Measurements from ENCODE around the gene RPL15.

The RPL15 gene

DNA sequence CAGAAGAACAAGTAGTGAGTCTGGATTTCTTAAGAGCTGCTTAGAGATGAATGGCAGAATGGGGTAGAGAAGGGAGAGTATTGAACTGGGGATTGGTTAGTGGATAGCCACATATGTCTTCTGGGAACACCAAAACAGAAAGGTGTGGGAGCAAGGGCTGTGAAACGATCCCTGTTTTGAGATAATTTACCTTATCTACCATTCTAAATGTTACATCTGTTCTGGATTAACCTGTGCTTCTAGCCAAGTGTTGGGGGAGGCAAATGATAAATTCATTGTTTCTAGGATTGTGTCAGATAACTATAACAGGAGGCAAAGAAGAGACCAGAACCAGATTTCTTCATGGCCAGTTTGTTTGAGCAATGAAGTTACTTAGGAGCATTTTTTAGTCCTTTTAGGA, 36.6 kb downstream of the RPL15 start:
- no peak overlapping the region for H3K4me3 ChIP-seq
- peaks cover 3% of the 10 kb centered on the region; the same call in 1 of the 2 replicates for H3K36me3 ChIP-seq
- peaks cover 95% of the 10 kb centered on the region for H4K20me1 ChIP-seq
- peaks cover 45% of the 10 kb centered on the region for H3K4me1 ChIP-seq
- H3K27ac ChIP-seq, result no peak overlapping the region
- no peak for TF ChIP-seq Cebpa-rat (IDR thresholded peaks at IDR 0.05)
- H3K4me2 ChIP-seq, result peak overlapping the region; percentile 76
- no peaks in the 10 kb centered on the region for H3K9me3 ChIP-seq
- no peak overlapping the region for H3K9ac ChIP-seq
- no peaks in the 10 kb centered on the region for H3K27me3 ChIP-seq

DNA sequence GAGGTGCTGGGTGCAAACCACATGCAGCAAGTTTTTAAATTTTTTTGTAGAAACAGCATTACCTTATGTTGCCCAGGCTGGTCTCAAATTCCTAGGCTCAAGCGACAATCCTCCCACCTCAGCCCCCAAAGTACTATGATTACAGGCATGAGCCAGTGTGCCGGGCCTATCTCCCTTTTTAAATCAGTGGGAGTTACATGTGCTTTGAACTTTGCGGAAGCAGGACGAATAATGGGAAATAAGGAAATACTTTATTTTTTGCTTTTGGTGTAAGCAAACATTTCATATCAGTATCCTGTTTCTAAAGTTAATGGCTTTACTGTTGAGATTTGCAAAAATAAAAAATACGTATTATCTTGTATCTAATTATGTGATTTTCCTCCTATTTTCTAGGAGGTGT, 37.2 kb downstream of the RPL15 start:
- Histone ChIP-seq H3K36me3 (peaks cover 3% of the 10 kb centered on the region; the same call in 1 of the 2 replicates), H3K27ac (no peak overlapping the region), H3K27me3 (no peaks in the 10 kb centered on the region), H3K4me3 (no peak overlapping the region), H4K20me1 (peaks cover 94% of the 10 kb centered on the region), H3K9me3 (no peaks in the 10 kb centered on the region), H3K4me1 (peaks cover 45% of the 10 kb centered on the region), H3K9ac (no peak overlapping the region), H3K4me2 (peak overlapping the region; percentile 76; the same call in 1 of the 2 replicates)
- no peak for TF ChIP-seq Cebpa-rat (IDR thresholded peaks at IDR 0.05)

DNA sequence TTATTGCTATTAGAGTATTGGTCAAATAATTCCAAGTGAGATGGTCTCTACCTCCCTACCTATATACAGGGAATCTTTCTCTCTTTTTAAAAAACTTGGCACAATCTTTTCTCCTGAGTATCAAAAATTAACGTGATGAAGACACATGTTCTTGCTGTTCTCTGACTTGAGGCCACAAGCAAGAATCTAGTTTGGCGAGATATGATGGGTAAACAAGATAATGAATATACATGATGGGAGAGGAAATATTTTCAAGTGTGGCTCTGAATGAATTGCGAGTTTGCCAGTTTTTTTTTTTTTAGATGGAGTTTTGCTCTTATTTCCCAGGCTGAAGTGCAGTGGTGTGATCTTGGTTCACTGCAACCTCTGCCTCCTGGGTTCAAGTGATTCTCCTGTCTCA, 39.8 kb downstream of the RPL15 start:
- no peaks in the 10 kb centered on the region for H3K27me3 ChIP-seq
- no peak for TF ChIP-seq Cebpa-rat (IDR thresholded peaks at IDR 0.05)
- no peak overlapping the region for H3K9ac ChIP-seq
- no peaks in the 10 kb centered on the region for H3K9me3 ChIP-seq
- H3K36me3 ChIP-seq, result peaks cover 21% of the 10 kb centered on the region
- H3K27ac ChIP-seq, result no peak overlapping the region
- peaks cover 24% of the 10 kb centered on the region for H3K4me1 ChIP-seq
- H4K20me1 ChIP-seq, result peaks cover 69% of the 10 kb centered on the region
- H3K4me2 ChIP-seq, result no peak overlapping the region
- no peak overlapping the region for H3K4me3 ChIP-seq

GRCh38 chr3:23959135-23959900, 42.4 kb downstream of the RPL15 start:
- H3K4me1 ChIP-seq, result no peaks in the 10 kb centered on the region
- H3K9ac ChIP-seq, result no peak overlapping the region
- TF ChIP-seq Cebpa-rat (IDR thresholded peaks at IDR 0.05), result no peak
- H3K9me3 ChIP-seq, result no peaks in the 10 kb centered on the region
- H3K4me3 ChIP-seq, result no peak overlapping the region
- peaks cover 43% of the 10 kb centered on the region for H4K20me1 ChIP-seq
- no peak overlapping the region for H3K4me2 ChIP-seq
- H3K36me3 ChIP-seq, result peaks cover 39% of the 10 kb centered on the region
- no peaks in the 10 kb centered on the region for H3K27me3 ChIP-seq
- H3K27ac ChIP-seq, result no peak overlapping the region

GRCh38 chr3:23960649-23961048, 43.7 kb downstream of the RPL15 start:
- no peak overlapping the region for H3K27ac ChIP-seq
- TF ChIP-seq Cebpa-rat (IDR thresholded peaks at IDR 0.05), result no peak
- H3K9ac ChIP-seq, result no peak overlapping the region
- H3K4me2 ChIP-seq, result no peak overlapping the region
- H3K27me3 ChIP-seq, result no peaks in the 10 kb centered on the region
- no peak overlapping the region for H3K4me3 ChIP-seq
- peaks cover 48% of the 10 kb centered on the region for H3K36me3 ChIP-seq
- H3K4me1 ChIP-seq, result no peaks in the 10 kb centered on the region
- peaks cover 29% of the 10 kb centered on the region for H4K20me1 ChIP-seq
- H3K9me3 ChIP-seq, result no peaks in the 10 kb centered on the region

DNA sequence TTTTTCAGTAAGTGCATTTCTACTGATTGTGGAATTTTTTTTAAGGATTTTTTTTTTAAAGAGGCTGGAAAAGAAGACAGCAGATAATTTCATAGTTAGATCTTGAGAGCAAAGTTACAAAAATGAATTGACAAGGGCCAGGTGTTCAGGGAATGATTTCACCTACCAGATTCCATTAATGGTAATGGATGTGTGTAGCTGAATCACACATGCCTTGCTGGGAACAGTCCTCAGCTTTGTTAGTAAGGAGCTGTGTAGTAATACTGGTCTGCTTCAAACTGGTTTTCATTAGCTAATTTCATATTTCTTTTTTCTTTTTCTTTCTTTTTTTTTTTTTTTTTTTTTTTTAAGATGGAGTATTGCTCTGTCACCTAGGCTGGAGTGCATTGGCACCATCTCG, 44.1 kb downstream of the RPL15 start:
- Histone ChIP-seq H3K27ac (no peak overlapping the region), H4K20me1 (peaks cover 28% of the 10 kb centered on the region), H3K36me3 (peaks cover 52% of the 10 kb centered on the region)

DNA sequence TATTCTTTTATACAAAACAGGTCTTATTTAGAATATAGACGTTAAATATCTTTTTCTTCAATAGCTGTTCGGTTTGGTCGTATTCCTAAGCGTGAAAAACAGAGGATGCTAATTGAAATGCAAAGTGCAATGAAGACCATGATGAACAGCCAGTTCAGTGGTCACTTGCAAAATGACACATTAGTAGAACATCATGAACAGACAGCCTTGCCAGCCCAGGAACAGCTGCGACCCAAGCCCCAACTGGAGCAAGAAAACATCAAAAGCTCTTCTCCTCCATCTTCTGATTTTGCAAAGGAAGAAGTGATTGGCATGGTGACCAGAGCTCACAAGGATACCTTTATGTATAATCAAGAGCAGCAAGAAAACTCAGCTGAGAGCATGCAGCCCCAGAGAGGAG, 45.0 kb downstream of the RPL15 start:
- no peaks in the 10 kb centered on the region for H3K27me3 ChIP-seq
- H3K9ac ChIP-seq, result no peak overlapping the region
- H3K27ac ChIP-seq, result no peak overlapping the region
- H3K4me2 ChIP-seq, result no peak overlapping the region
- H3K36me3 ChIP-seq, result peaks cover 58% of the 10 kb centered on the region
- TF ChIP-seq Cebpa-rat (IDR thresholded peaks at IDR 0.05), result no peak
- no peaks in the 10 kb centered on the region for H3K4me1 ChIP-seq
- peaks cover 26% of the 10 kb centered on the region; the same call in 1 of the 2 replicates for H4K20me1 ChIP-seq
- H3K9me3 ChIP-seq, result no peaks in the 10 kb centered on the region
- no peak overlapping the region for H3K4me3 ChIP-seq

More for the DNA sequence above, 44.1 kb downstream of the RPL15 start:
- Histone ChIP-seq H3K9me3 (no peaks in the 10 kb centered on the region), H3K9ac (no peak overlapping the region), H3K4me2 (no peak overlapping the region), H3K4me3 (no peak overlapping the region), H3K4me1 (no peaks in the 10 kb centered on the region), H3K27me3 (no peaks in the 10 kb centered on the region)
- TF ChIP-seq Cebpa-rat (IDR thresholded peaks at IDR 0.05), result no peak

DNA sequence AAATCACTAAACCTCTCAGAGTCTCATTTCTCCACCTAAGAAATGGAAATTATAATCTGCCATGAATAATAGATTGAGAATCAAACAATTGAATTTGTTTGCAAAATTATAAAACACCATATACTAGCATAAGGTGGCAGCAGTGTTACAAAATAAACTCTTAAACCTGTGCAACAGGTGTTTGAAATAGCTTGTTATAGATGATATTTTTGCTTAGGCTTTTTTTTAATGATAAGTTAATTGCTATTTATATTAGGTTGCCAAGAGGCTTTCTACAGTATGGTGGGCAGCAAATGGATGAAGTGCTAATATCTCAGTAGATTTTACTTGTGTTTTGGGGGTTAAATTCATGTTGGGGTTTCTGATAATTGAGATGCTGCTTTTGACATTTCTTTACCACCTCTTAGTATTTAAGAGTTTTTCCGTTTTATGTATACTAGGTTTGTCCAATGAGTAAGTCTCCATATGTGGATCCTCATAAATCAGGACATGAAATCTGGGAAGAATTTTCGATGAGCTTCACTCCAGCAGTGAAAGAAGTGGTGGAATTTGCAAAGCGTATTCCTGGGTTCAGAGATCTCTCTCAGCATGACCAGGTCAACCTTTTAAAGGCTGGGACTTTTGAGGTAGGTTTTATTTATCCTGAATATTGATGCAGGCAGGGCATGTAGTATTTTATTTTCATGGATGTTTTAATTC, 47.8 kb downstream of the RPL15 start:
- no peaks in the 10 kb centered on the region for H3K4me1 ChIP-seq
- H3K9me3 ChIP-seq, result no peaks in the 10 kb centered on the region
- no peak overlapping the region for H3K27ac ChIP-seq
- 0 out of 2 replicates have a peak, but pooled peaks cover 10% of the 10 kb centered on the region for H4K20me1 ChIP-seq
- H3K4me3 ChIP-seq, result no peak overlapping the region
- no peak for TF ChIP-seq Cebpa-rat (IDR thresholded peaks at IDR 0.05)
- no peak overlapping the region for H3K4me2 ChIP-seq
- no peaks in the 10 kb centered on the region for H3K27me3 ChIP-seq
- no peak overlapping the region for H3K9ac ChIP-seq
- peaks cover 67% of the 10 kb centered on the region for H3K36me3 ChIP-seq

- Histone ChIP-seq H3K27me3 (no peaks in the 10 kb centered on the region), H3K27ac (no peak overlapping the region), H3K36me3 (peaks cover 56% of the 10 kb centered on the region)
Observed at GRCh38 chr3:23966328-23966727, 49.4 kb downstream of the RPL15 start.

More at GRCh38 chr3:23966328-23966727, 49.4 kb downstream of the RPL15 start:
- no peak for TF ChIP-seq Cebpa-rat (IDR thresholded peaks at IDR 0.05)
- no peak overlapping the region for H3K9ac ChIP-seq
- no peaks in the 10 kb centered on the region for H3K9me3 ChIP-seq
- H3K4me2 ChIP-seq, result no peak overlapping the region
- 0 out of 2 replicates have a peak, but pooled peaks cover 10% of the 10 kb centered on the region for H4K20me1 ChIP-seq
- H3K4me1 ChIP-seq, result no peaks in the 10 kb centered on the region
- H3K4me3 ChIP-seq, result no peak overlapping the region

Measured in BLaER1 (cell line).